HG03025 (cell line): ENCODE measurements around the gene DDB1.
A peak's percentile ranks its signal among the peaks of the same experiment; 100 is the strongest.

Experiments used
- ATAC-seq: cut with Tn5 transposase; IDR thresholded peaks from one replicate; pipeline ENCODE4 v1.9.1; 2021; ENCODE audit warnings: mild to moderate bottlenecking, moderate library complexity; ENCODE audit not compliant: unreplicated experiment, low FRiP score

The DDB1 gene

GRCh38 chr11:61337706-61338470 lies 5.0 kb upstream of the DDB1 start:
- ATAC-seq, result no peak

DNA sequence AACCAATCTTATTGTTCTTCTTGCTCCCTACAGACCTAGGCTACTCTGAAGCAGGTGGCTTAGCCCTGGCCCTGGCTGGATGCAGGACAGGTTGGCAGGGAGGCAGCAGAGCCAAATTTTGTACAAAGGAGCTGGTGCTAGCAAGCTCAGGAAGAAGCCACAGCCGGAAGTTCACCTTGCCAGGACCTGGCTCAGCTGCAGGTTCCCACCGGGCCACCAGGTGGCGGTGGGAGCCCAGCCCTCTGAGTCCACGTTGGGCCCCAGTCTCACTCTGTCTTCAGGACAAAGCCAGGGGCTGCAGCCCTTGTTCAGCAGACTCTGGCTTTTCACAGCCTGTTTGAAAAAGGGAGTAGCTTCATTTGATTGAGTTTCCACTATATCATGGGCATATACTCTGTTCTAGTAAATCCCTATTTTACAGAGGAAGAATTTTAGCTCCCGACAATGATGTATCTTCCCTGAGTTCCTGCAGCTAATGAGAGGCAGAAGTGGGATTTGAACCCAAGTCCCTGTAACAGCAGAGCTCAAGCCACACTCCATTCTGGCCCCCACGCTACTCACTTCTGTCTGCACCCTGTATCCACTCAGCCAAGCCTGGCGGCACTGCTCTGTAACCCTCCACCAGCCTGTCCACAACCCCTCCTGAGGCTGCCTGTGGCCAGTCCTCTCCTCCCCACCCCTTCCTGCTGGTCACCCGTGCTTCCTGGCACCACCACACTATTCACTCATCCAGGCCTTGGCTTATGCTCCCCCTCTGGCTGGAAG lies 3.4 kb upstream of the DDB1 start:
- ATAC-seq, result peak; percentile 43

- ATAC-seq, result no peak
Measured at GRCh38 chr11:61335355-61335710, 2.4 kb upstream of the DDB1 start.

DNA sequence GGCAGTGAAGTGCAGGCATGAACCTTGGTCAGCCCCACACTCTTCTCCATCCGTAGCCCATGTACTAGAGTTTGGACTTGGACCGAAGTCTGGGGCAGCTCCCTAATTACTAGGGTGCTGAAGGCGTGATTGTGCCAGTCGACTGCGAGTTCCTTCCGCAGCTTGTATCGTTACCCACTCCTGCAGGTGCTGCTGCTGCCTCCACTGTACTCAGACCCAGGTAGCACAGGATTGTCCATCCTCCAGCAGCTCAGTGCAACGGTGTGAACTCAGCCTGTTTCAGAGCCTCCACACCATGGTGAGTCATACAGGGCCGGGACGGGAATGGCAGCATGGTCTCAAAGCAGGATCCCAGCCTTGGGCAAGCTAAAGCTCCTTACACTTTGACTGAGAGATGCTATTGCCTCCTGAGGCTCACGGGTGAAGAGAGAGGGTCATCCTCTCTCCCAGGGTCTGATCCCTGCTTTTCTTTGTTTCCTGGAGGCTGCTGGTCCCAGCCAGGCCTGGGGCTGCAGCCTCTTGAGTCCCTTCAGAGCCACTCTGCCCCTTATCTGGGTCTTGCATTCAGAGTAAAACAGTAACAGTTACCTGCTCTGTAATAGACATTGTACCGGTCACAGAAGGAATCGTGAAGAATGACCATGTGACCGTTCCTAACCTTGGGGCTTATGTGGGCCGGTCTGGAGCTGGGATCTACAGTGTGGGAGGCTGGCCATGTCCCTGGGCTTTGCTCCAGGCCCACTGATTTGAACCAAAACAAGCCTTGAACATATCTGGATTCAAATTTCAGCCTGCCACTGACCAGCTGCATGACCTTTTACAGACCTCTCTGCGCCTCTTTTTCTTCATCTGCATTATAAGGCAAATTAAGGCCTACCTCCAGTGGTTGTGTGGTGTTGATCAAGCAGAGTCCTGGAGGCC lies 1.8 kb upstream of the DDB1 start:
- ATAC-seq, result no peak

GRCh38 chr11:61333550-61334433 lies 887 bp upstream of the DDB1 start:
- no peak for ATAC-seq

GRCh38 chr11:61332281-61332796 lies 566 bp downstream of the DDB1 start:
- ATAC-seq, result no peak

- no peak for ATAC-seq
Measured at GRCh38 chr11:61331651-61332050, 1.3 kb downstream of the DDB1 start.

- no peak for ATAC-seq
Measured at GRCh38 chr11:61329871-61330270, 3.0 kb downstream of the DDB1 start.

GRCh38 chr11:61328351-61328750 lies 4.6 kb downstream of the DDB1 start:
- ATAC-seq, result no peak

- ATAC-seq, result no peak
Measured at GRCh38 chr11:61327669-61328071, 5.2 kb downstream of the DDB1 start.

DNA sequence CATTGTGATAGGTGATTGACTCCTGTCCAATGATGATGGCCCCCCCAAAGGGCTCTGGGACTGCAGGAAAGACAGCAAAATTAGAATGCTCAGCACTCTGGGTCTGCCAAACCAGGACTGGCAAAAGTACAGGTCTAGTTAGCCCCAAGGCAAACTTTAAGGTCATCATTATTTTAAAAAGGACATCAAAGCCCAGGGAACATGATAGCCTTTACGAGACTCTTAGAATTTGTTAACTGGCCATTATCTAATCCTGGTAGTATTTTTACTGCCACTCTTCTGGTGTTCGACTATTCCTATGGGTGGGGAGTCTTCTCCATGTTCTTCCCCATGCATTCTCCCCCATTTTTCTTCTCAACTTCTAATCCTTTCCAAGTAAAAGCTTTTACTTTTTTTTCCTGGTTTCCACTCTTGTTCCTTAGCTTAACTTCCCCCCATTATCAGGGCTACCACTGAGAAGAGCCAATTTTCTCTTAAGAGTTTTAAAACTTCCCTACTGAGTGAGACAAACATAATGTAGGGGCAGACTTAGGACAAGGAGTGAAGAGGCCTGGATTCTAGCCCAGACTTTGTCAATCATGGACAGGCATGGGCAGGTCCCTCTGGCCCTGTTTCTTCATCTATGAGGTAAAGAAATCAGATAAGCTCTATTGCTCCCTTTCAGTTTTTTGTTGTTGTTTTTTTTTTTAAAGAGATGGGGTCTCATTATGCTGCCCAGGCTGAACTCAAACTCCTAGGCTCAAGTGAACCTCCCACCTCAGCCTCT lies 7.1 kb downstream of the DDB1 start:
- ATAC-seq, result no peak

DNA sequence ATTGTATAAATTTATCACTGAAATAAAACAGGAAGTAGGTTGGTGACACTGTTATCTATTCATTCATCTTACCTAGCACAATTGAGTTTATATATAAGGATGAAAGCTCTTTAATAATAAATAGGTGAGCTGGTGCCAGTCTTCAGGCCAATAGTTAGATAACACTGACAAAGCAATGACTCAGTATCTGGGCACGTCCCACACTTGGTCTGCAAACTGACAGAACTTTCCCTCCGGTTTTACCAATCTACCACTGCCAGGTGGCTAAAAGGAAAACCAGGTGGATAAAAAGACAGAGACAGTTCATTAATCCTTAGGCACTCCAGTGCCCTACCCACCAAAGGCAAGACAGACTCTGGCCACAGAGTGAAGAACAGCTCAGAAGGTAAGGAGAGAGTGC lies 17.6 kb downstream of the DDB1 start:
- ATAC-seq, result no peak

DNA sequence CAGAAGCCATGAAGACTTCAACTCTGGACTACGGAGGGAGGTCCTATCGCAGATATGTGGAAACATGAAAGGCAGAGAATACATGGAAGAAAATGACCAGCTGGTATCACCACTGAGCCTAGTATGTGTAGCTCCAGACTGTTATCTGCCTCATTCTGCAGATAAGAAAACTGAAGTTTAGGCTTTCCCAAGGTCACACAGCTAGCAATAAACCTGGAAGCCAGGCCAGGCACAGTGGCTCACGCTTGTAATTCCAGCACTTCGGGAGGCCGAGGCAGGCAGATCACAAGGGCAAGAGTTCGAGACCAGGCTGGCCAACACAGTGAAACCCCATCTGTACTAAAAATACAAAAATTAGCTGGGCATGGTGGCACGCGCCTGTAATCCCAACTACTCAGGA lies 22.2 kb downstream of the DDB1 start:
- ATAC-seq, result no peak

- ATAC-seq, result no peak
Measured at GRCh38 chr11:61309739-61310138, 23.2 kb downstream of the DDB1 start.

- no peak for ATAC-seq
Measured at GRCh38 chr11:61309141-61309540, 23.8 kb downstream of the DDB1 start.

DNA sequence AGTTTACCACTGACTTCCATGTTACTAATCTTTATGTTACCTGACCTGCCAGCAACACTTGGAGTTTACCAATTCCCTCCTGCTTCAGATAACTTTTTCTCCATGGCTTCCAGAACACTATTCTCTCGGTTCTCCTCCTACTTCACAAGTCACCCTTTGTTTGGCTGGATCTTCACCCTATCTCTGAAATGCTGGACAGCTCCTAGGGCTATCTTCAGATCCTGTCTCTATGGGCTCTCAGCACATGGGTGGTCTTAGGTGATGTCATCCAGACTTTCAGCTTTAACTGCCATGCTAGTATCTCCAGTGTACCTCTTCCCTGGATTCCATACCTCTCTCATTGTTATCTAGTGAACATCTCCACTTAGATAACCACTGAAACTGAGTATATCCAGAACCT lies 25.6 kb downstream of the DDB1 start:
- ATAC-seq, result no peak

DNA sequence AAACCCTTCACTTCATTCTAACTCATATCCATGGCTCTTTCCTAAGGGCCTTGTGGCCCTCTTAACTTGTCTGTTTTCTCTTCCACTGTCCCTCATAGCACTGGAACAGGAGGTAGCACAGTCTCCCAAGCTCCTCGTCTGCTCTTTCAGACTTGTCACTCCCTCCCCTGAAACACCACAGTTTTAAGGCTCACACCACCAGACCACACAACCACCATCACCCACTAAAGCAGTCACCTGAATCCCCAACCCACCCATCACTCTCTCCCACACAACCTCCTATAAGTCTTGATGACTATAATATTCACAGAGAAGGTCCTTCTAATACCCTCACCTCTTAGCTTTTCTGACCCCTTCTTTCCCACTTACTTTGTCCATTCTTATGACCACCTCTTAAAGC lies 26.7 kb downstream of the DDB1 start:
- ATAC-seq, result no peak

GRCh38 chr11:61305417-61305816 lies 27.5 kb downstream of the DDB1 start:
- ATAC-seq, result no peak

- no peak for ATAC-seq
Measured at GRCh38 chr11:61303725-61304124, 29.2 kb downstream of the DDB1 start.
